K562 (cell line): ENCODE data around the gene PAFAH1B1. TPM values are rescaled to one million over a fixed set of nuclear protein-coding genes. Genes with fewer than 3 reads are reported as not detected.

ENCODE experiments used
- ATAC-seq: fragments of 200-7000 bp; cut with Tn5 transposase; 3 replicates; pipeline ENCODE4 v1.9.1; 2020; ENCODE audit warnings: moderate library complexity
- BruUV-seq: library from RNA; stranded (reverse); fragments of 400-500 nt; replicated peaks from 2 replicates; lab custom pipeline; 2021; lab: Mats Ljungman, UMichigan
- CTCF ChIA-PET: fragments of 300-600 bp; formaldehyde crosslinking; extraction: SDS; loops from one replicate; lab custom pipeline; 2021; ENCODE audit warnings: low intra/inter-chr PET ratio; lab: Yijun Ruan, JAX
- POLR2A ChIA-PET: fragments of 300-600, 350-650 bp; sonication (Branson Sonifier 250); formaldehyde crosslinking; extraction: SDS; loops from one replicate; lab custom pipeline; 2021; ENCODE audit warnings: antibody characterized with exemption, inconsistent platforms; lab: Yijun Ruan, JAX
- DNase-seq, 4 experiments: peaks; one replicate each; pipeline versions ENCODE4 v3.0.0 to v3.0.0-alpha.2; 2011 to 2018; ENCODE audit warnings: low spot score in 3 of 4, mixed read lengths in 3 of 4; ENCODE audit errors: extremely low read depth in 1 of 4
- FAIRE-seq: peaks from 2 replicates; lab custom pipeline; 2011; peaks lifted over from hg19 to GRCh38; lab: Jason Lieb, UNC
- H2AFZ ChIP-seq: 2 replicates; pipeline ENCODE4 v1.6.0; 2011; ENCODE audit warnings: low read depth, low read length, control low read depth, inconsistent platforms
- H3K27ac ChIP-seq: fragments of 200-600 bp; 3 replicates; pipeline ENCODE4 v1.8.0; 2011; ENCODE audit warnings: low read depth, mild to moderate bottlenecking, control low read depth, inconsistent platforms, low read length, moderate library complexity, mixed read lengths; ENCODE audit errors: extremely low read depth
- H3K27me3 ChIP-seq, 2 experiments: fragments of 300-600 bp in 1 of 2; 2 replicates in 1 of 2; 3 replicates in 1 of 2; pipeline versions ENCODE4 v1.6.0 to v1.8.0; 2011; ENCODE audit warnings: inconsistent platforms in 2 of 2, low read length in 2 of 2, mild to moderate bottlenecking in 1 of 2, mixed read lengths in 1 of 2, moderate library complexity in 1 of 2; ENCODE audit not compliant: control insufficient read depth in 2 of 2, insufficient read depth in 2 of 2
- H3K36me3 ChIP-seq: fragments of 300-600 bp; 3 replicates; pipeline ENCODE4 v1.8.0; 2011; ENCODE audit warnings: mild to moderate bottlenecking, low read length, inconsistent platforms; ENCODE audit not compliant: control insufficient read depth, insufficient read depth
- H3K4me1 ChIP-seq, 2 experiments: fragments of 200-600 bp in 1 of 2; replicated peaks in 1 of 2; 2 replicates in 1 of 2; 3 replicates in 1 of 2; pipeline versions ENCODE4 v1.5.1 to v1.8.0; 2011; ENCODE audit warnings: inconsistent platforms in 2 of 2, low read length in 2 of 2, mild to moderate bottlenecking in 1 of 2, mixed read lengths in 1 of 2, moderate library complexity in 1 of 2; ENCODE audit not compliant: control insufficient read depth in 2 of 2, insufficient read depth in 2 of 2
- H3K4me2 ChIP-seq: 2 replicates; pipeline ENCODE4 v1.6.1; 2011; ENCODE audit warnings: low read length, control low read depth, inconsistent platforms, mixed read lengths; ENCODE audit not compliant: insufficient read depth
- H3K4me3 ChIP-seq: fragments of 200-600 bp; sonication (generic), shearing (Covaris generic); 2 replicates; pipeline ENCODE4 v1.5.1; 2016; ENCODE audit warnings: control low read depth, inconsistent platforms
- H3K79me2 ChIP-seq: fragments of 200-600 bp; 3 replicates; pipeline ENCODE4 v1.8.0; 2011; ENCODE audit warnings: low read length, inconsistent platforms; ENCODE audit not compliant: control insufficient read depth, insufficient read depth
- H3K9ac ChIP-seq, 2 experiments: 2 replicates each; pipeline versions ENCODE4 v1.6.0 to v1.6.1; 2011; ENCODE audit warnings: low read depth in 2 of 2, low read length in 2 of 2, control low read depth in 1 of 2, inconsistent platforms in 1 of 2, mild to moderate bottlenecking in 1 of 2, mixed read lengths in 1 of 2; ENCODE audit not compliant: insufficient read depth in 1 of 2
- H3K9me1 ChIP-seq: one replicate; pipeline ENCODE4 v1.6.0; 2011; ENCODE audit warnings: inconsistent platforms, mild to moderate bottlenecking, low read length, moderate library complexity; ENCODE audit not compliant: control insufficient read depth, insufficient read depth
- H3K9me3 ChIP-seq: replicated peaks from 2 replicates; pipeline ENCODE4 v1.5.1; 2011; ENCODE audit warnings: low read depth, low read length, inconsistent platforms; ENCODE audit not compliant: control insufficient read depth, insufficient read depth
- H4K20me1 ChIP-seq: replicated peaks from 2 replicates; pipeline ENCODE4 v1.6.1; 2011; ENCODE audit warnings: low read length, inconsistent platforms, mixed read lengths; ENCODE audit not compliant: control insufficient read depth, insufficient read depth
- CEBPG ChIP-seq, 3 experiments: fragments of 200-800 bp in 1 of 3; sonication (Bioruptor generic) in 1 of 3; sonication (generic) in 1 of 3; formaldehyde crosslinking in 1 of 3; IDR thresholded peaks in 2 of 3; conservative IDR thresholded peaks in 1 of 3; 2 replicates each; pipeline versions ENCODE4 v1.6.1 to v1.8.0; 2016 to 2022; ENCODE audit warnings: missing compliant biosample characterization in 2 of 3, missing genetic modification characterization in 2 of 3, mild to moderate bottlenecking in 1 of 3, missing genetic modification reagents in 1 of 3
- CHD2 ChIP-seq: IDR thresholded peaks from 2 replicates; pipeline ENCODE4 v1.6.1; 2011; ENCODE audit warnings: low read depth, low read length
- ERF ChIP-seq: fragments of 450-650 bp; formaldehyde crosslinking; IDR thresholded peaks from 2 replicates; pipeline ENCODE4 v1.4.0; 2020; ENCODE audit warnings: mild to moderate bottlenecking, mixed read lengths
- MAZ ChIP-seq, 2 experiments: fragments of 450-650 bp in 1 of 2; sonication (generic) in 1 of 2; formaldehyde crosslinking; IDR thresholded peaks in 1 of 2; conservative IDR thresholded peaks in 1 of 2; 2 replicates each; pipeline versions ENCODE4 v1.4.0 to v1.5.0; 2020; ENCODE audit warnings: mild to moderate bottlenecking in 1 of 2, missing genetic modification reagents in 1 of 2
- MLLT1 ChIP-seq, 2 experiments: fragments of 450-650 bp; IDR thresholded peaks; 2 replicates each; pipeline ENCODE4 v1.6.1; 2016
- NFIX ChIP-seq: fragments of 250-450 bp; sonication (Bioruptor Pico); IDR thresholded peaks from 2 replicates; pipeline ENCODE4 v1.4.0; 2020; ENCODE audit warnings: low read depth, mild to moderate bottlenecking, moderate library complexity
- NFRKB ChIP-seq: fragments of 450-650 bp; IDR thresholded peaks from 2 replicates; pipeline ENCODE4 v1.6.1; 2016; ENCODE audit warnings: low read depth
- PRDM10 ChIP-seq: fragments of 450-650 bp; IDR thresholded peaks from 2 replicates; pipeline ENCODE4 v1.6.1; 2018; ENCODE audit not compliant: partially characterized antibody
- THRB ChIP-seq: fragments of 450-650 bp; formaldehyde crosslinking; conservative IDR thresholded peaks from 2 replicates; pipeline ENCODE4 v1.4.0; 2022; ENCODE audit warnings: mild to moderate bottlenecking, missing genetic modification characterization
- ZEB2 ChIP-seq: fragments of 450-650 bp; IDR thresholded peaks from 2 replicates; pipeline ENCODE4 v1.6.1; 2016
- ZNF165 ChIP-seq: fragments of 250-450 bp; sonication (Bioruptor Pico); IDR thresholded peaks from 2 replicates; pipeline ENCODE4 v1.4.0; 2020; ENCODE audit warnings: borderline replicate concordance
- ZNF174 ChIP-seq: fragments of 250-450 bp; sonication (Bioruptor Pico); IDR thresholded peaks from 2 replicates; pipeline ENCODE4 v1.4.0; 2020; ENCODE audit warnings: mild to moderate bottlenecking
- ZNF41 ChIP-seq: fragments of 250-450 bp; sonication (Bioruptor Pico); conservative IDR thresholded peaks from 2 replicates; pipeline ENCODE4 v1.4.0; 2020; ENCODE audit warnings: mild to moderate bottlenecking
- ZNF655 ChIP-seq: fragments of 250-450 bp; sonication (Bioruptor Pico); IDR thresholded peaks from 2 replicates; pipeline ENCODE4 v1.5.0; 2021
- WGBS: fragments of 100-300 bp; shearing (Covaris generic); methylation state at CpG from one replicate; pipeline ENCODE4 v1.1.6; 2016; ENCODE audit warnings: low coverage, mixed read lengths; ENCODE audit not compliant: insufficient coverage; ENCODE audit errors: missing lambda C conversion rate; 5-methylcytosine and 5-hydroxymethylcytosine counted together
- in situ Hi-C: fragments of 300-500 bp; cut with MboI; formaldehyde crosslinking; loops from 4 replicates; pipeline ENCODE4 v1.15.0; 2018; ENCODE audit warnings: inconsistent platforms, mixed read lengths
- intact Hi-C: fragments of 100-400 bp; cut with micrococcal nuclease; formaldehyde crosslinking; loops from 2 replicates; pipeline ENCODE4 v1.14.2; 2022
- polyA plus RNA-seq, 8 experiments: library from polyadenylated mRNA; depleted of rRNA in 4 of 8; stranded (reverse) in 5 of 8; unstranded in 3 of 8; fragments of >200 nt; fragmentation: Nextera tagmentation in 2 of 8; fragmentation: Illumina TruSeq in 1 of 8; extraction: Ambion mirVana in 2 of 8; extraction: Trizol in 1 of 8; gene quantifications; 2 replicates each; pipeline versions ENCODE4 v1.2.1 to v1.2.3, GENCODE V29; 2011 to 2014; ENCODE audit warnings: inconsistent platforms in 1 of 8, missing spikeins in 1 of 8
- total RNA-seq, 7 experiments: library from RNA; depleted of rRNA in 6 of 7; stranded (reverse); fragments of >200 nt in 6 of 7; fragmentation: Illumina TruSeq in 2 of 7; extraction: Trizol in 2 of 7; gene quantifications; 2 replicates each; pipeline versions ENCODE4 v1.2.1 to v1.2.3, GENCODE V29; 2011 to 2021; ENCODE audit warnings: low replicate concordance in 1 of 7

PAFAH1B1 gene
- total and polyA plus RNA-seq, 9 of the 15 experiments (the other 6 are each of a cell fraction or from before 2014, with no cell fraction given) = 23.3 to 66.4 (median 40.2) TPM

GRCh38 chr17:2695243-2695960 lies 101.9 kb downstream of the PAFAH1B1 start:
- no TSS peak for BruUV-seq
- POLR2A ChIA-PET = interaction anchor here (0.6 to 1.3 kb wide), 2 partner anchors 8 to 10 kb away, joined by 3 to 4 read pairs; no protein-coding TSS in a partner anchor
- intact Hi-C loops = no loop called here
- no peaks in the 10 kb centered on the region for H3K27me3 ChIP-seq
- H3K4me2 ChIP-seq = no peak overlapping the region
- H3K9ac ChIP-seq = no peak overlapping the region
- DNase-seq (peak in 1 of 4 experiments; percentile 3), FAIRE-seq (no peak), ATAC-seq (no peak)
- no peak overlapping the region for H2AFZ ChIP-seq
- peaks cover 85% of the 10 kb centered on the region; the same call in 1 of the 3 replicates for H3K36me3 ChIP-seq
- in situ Hi-C loops = no loop called here
- H3K4me1 ChIP-seq = peaks cover 0 to 37% of the 10 kb centered on the region in 2 experiments; a peak in 2 of 5 replicates
- 100% methylated on average over 3 of the region's 28 CpGs for WGBS
- no peak overlapping the region for H3K27ac ChIP-seq
- no peaks in the 10 kb centered on the region for H4K20me1 ChIP-seq
- no peaks in the 10 kb centered on the region for H3K9me3 ChIP-seq
- no peak overlapping the region for H3K4me3 ChIP-seq
- no peaks in the 10 kb centered on the region for H3K9me1 ChIP-seq
- H3K79me2 ChIP-seq = no peaks in the 10 kb centered on the region
- CTCF ChIA-PET = no interaction called here
- no peak for TF ChIP-seq ZNF165 (CRISPR knock-in tag)
- TF ChIP-seq NFRKB = no peak
- TF ChIP-seq ERF = no peak
- TF ChIP-seq ZNF41 = no peak
- TF ChIP-seq CEBPG (CRISPR knock-in tag; IDR thresholded peaks at IDR 0.05) = no peak
- no peak for TF ChIP-seq CEBPG (tag; conservative IDR thresholded peaks at IDR 0.05 in 1 of 2, IDR thresholded peaks at IDR 0.05 in 1 of 2)
- TF ChIP-seq ZNF655 (CRISPR knock-in tag) = no peak
- TF ChIP-seq ZEB2 = no peak
- no peak for TF ChIP-seq PRDM10
- TF ChIP-seq MAZ (CRISPR knock-in tag; conservative IDR thresholded peaks at IDR 0.05 in 1 of 2, IDR thresholded peaks at IDR 0.05 in 1 of 2) = no peak
- no peak for TF ChIP-seq ZNF174
- no peak for TF ChIP-seq THRB (CRISPR knock-in tag)
- no peak for TF ChIP-seq NFIX (CRISPR knock-in tag)
- no peak for TF ChIP-seq CHD2
- no peak for TF ChIP-seq MLLT1 (IDR thresholded peaks at IDR 0.05)
